ENCODE data around the gene MAP1B. TPM values are rescaled to one million over a fixed set of nuclear protein-coding genes. Genes with fewer than 3 reads are reported as not detected.

Gene MAP1B
- total and polyA plus RNA-seq, 9 of the 15 experiments (the other 6 are each of a cell fraction or from before 2014, with no cell fraction given), result 5.2 to 66.1 (median 17.3) TPM

DNA sequence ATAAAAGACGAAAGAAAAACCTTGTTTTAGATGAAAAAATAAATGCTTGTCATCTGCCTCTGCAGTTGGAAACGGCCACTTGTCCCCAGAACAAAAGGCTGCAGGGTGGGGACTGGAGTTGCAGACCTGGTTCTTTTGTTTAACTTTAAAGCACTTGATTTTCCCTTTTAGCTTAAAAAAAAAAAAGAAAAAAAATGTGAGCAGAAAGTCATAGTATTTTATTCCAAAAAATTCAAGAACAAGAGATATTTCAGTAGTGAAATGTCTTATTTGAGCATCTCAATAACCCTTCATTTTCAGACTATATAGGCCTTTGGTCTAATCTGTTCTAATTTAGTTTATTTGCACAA is 1.8 kb downstream of the MAP1B start (continued):
- TF ChIP-seq, protein P1, sequence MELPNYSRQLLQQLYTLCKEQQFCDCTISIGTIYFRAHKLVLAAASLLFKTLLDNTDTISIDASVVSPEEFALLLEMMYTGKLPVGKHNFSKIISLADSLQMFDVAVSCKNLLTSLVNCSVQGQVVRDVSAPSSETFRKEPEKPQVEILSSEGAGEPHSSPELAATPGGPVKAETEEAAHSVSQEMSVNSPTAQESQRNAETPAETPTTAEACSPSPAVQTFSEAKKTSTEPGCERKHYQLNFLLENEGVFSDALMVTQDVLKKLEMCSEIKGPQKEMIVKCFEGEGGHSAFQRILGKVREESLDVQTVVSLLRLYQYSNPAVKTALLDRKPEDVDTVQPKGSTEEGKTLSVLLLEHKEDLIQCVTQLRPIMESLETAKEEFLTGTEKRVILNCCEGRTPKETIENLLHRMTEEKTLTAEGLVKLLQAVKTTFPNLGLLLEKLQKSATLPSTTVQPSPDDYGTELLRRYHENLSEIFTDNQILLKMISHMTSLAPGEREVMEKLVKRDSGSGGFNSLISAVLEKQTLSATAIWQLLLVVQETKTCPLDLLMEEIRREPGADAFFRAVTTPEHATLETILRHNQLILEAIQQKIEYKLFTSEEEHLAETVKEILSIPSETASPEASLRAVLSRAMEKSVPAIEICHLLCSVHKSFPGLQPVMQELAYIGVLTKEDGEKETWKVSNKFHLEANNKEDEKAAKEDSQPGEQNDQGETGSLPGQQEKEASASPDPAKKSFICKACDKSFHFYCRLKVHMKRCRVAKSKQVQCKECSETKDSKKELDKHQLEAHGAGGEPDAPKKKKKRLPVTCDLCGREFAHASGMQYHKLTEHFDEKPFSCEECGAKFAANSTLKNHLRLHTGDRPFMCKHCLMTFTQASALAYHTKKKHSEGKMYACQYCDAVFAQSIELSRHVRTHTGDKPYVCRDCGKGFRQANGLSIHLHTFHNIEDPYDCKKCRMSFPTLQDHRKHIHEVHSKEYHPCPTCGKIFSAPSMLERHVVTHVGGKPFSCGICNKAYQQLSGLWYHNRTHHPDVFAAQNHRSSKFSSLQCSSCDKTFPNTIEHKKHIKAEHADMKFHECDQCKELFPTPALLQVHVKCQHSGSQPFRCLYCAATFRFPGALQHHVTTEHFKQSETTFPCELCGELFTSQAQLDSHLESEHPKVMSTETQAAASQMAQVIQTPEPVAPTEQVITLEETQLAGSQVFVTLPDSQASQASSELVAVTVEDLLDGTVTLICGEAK (IDR thresholded peaks at IDR 0.05), result 0 out of 2 replicates have a peak, but pooled peaks have one; percentile 13
- TF ChIP-seq, protein P1 (CRISPR knock-in tag; IDR thresholded peaks at IDR 0.05), result no peak
- TF ChIP-seq MNT (conservative IDR thresholded peaks at IDR 0.05) (peak; percentile 11 to 12; a peak in 1 of 4 replicates), MBD1 (CRISPR knock-in tag; IDR thresholded peaks at IDR 0.05) (no peak), ARID1B (IDR thresholded peaks at IDR 0.05) (0 out of 2 replicates have a peak, but pooled peaks have one; percentile 16), RFX1 (IDR thresholded peaks at IDR 0.05) (0 out of 2 replicates have a peak, but pooled peaks have one; percentile 29), CBFA2T2 (conservative IDR thresholded peaks at IDR 0.05) (no peak), RB1 (IDR thresholded peaks at IDR 0.05; ENCODE audit: low read depth) (0 out of 2 replicates have a peak, but pooled peaks have one; percentile 3)
- TF ChIP-seq, protein P2, sequence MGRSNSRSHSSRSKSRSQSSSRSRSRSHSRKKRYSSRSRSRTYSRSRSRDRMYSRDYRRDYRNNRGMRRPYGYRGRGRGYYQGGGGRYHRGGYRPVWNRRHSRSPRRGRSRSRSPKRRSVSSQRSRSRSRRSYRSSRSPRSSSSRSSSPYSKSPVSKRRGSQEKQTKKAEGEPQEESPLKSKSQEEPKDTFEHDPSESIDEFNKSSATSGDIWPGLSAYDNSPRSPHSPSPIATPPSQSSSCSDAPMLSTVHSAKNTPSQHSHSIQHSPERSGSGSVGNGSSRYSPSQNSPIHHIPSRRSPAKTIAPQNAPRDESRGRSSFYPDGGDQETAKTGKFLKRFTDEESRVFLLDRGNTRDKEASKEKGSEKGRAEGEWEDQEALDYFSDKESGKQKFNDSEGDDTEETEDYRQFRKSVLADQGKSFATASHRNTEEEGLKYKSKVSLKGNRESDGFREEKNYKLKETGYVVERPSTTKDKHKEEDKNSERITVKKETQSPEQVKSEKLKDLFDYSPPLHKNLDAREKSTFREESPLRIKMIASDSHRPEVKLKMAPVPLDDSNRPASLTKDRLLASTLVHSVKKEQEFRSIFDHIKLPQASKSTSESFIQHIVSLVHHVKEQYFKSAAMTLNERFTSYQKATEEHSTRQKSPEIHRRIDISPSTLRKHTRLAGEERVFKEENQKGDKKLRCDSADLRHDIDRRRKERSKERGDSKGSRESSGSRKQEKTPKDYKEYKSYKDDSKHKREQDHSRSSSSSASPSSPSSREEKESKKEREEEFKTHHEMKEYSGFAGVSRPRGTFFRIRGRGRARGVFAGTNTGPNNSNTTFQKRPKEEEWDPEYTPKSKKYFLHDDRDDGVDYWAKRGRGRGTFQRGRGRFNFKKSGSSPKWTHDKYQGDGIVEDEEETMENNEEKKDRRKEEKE (IDR thresholded peaks at IDR 0.05; ENCODE audit: borderline replicate concordance in 1 of 2, control insufficient read depth in 1 of 2, low read depth in 2 of 2, low read length in 1 of 2), result no peak
- TF ChIP-seq, protein P3, sequence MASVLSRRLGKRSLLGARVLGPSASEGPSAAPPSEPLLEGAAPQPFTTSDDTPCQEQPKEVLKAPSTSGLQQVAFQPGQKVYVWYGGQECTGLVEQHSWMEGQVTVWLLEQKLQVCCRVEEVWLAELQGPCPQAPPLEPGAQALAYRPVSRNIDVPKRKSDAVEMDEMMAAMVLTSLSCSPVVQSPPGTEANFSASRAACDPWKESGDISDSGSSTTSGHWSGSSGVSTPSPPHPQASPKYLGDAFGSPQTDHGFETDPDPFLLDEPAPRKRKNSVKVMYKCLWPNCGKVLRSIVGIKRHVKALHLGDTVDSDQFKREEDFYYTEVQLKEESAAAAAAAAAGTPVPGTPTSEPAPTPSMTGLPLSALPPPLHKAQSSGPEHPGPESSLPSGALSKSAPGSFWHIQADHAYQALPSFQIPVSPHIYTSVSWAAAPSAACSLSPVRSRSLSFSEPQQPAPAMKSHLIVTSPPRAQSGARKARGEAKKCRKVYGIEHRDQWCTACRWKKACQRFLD (CRISPR knock-in tag; IDR thresholded peaks at IDR 0.05), result no peak; the same call in 1 of the 2 replicates

Data from K562 (cell line).